ENCODE measurements around the gene QDPR. TPM values are rescaled to one million over a fixed set of nuclear protein-coding genes. Genes with fewer than 3 reads are reported as not detected.

QDPR gene
- total RNA-seq, 4 donors from 2014 or later = 17.2 to 58.7 (median 35.5) TPM

DNA sequence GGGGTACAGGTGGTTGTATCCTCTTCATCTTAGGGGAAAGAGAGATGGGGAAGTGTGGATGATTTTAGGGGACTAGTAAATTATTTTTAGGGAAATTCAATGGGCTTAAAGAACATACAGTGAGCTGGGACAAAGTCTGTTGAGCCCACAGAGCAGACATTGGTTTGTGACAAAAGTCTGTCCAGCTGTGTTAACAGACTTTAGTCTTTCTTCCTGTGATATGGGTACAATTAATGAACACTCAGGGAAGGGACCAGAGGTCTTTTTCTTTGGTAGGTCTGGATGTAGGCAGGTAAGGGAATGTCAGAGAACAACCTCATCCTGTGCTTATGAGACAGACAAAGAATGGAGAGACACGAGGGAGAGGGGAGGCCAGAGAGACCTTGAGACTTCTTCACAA is 5.1 kb upstream of the QDPR start:
- TF ChIP-seq, protein P1, sequence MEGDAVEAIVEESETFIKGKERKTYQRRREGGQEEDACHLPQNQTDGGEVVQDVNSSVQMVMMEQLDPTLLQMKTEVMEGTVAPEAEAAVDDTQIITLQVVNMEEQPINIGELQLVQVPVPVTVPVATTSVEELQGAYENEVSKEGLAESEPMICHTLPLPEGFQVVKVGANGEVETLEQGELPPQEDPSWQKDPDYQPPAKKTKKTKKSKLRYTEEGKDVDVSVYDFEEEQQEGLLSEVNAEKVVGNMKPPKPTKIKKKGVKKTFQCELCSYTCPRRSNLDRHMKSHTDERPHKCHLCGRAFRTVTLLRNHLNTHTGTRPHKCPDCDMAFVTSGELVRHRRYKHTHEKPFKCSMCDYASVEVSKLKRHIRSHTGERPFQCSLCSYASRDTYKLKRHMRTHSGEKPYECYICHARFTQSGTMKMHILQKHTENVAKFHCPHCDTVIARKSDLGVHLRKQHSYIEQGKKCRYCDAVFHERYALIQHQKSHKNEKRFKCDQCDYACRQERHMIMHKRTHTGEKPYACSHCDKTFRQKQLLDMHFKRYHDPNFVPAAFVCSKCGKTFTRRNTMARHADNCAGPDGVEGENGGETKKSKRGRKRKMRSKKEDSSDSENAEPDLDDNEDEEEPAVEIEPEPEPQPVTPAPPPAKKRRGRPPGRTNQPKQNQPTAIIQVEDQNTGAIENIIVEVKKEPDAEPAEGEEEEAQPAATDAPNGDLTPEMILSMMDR (IDR thresholded peaks at IDR 0.05) = no peak
- no peak for ATAC-seq (ENCODE audit: low FRiP score)
- no peak for DNase-seq (ENCODE audit: low spot score)

DNA sequence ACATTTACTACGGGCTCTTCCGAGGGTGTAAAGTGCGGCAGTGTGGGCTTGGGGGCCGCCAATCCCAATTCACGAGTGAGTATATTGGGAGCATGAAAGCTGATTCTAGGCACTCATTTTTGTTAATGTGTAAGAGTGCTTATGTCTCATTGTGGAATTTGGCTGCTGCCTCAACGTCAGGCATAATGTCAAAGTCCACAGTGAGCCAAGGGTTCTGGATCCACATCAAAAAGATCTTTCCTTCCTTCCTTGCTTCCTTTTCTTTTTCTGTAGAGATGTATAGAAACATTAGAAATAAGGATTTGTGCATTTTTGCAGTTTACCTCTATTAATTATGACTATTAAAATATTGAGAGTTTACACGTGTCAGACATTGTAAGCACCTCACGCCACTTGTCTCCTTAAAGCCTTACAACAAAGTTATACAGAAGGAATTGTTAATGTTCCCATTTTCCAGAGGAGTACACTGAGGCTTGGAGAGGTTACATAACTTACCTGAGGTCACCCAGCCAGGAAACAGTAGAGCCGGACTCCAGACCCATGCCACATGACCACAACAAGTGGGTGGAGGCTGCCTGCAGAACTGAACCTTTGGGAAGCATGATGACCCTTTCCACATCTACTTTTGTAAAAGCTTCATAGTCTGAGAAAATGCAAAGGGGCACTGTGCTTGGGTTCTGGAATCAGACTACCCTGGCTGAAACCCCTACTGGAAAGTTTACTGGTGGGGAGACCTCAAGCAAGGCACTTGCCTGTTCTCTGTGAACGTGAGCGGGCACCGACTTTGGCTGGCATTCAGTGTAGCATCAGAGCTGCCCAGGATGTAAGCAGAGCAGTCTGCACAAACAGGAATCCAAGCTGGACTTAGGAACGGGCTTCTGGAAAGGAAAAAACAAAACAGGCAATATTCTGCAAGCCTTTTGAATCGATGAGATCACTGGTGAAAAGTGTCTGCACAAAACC is 3.8 kb upstream of the QDPR start:
- ATAC-seq (ENCODE audit: low FRiP score) = no peak
- TF ChIP-seq, protein P1 (IDR thresholded peaks at IDR 0.05) = no peak
- DNase-seq (ENCODE audit: low spot score) = no peak

DNA sequence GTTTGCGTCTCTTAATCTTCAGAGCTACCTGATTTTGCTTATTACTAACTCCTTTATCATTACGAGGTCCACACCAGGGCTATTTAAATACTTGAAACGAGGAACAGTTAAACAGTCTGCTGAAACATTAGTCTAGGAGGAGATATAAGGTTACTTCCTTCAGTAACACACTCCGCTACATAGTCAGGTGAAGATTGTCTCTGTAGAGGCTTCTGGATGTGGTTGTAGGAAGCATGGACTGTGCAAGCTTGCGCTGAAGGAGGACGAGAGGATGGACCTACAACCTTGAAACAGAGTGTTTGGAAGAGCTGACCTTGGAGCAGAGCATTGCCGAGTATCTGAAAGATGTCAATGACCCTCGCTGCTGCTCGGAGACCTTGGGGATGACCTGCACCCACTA is 3.0 kb upstream of the QDPR start, which contains the start of gene CLRN2:
TSS of gene CLRN2 (plus strand) at position 301 of the 400 bp plus-strand sequence. CDS start 102 bp downstream, outside the sequence.
- ATAC-seq (ENCODE audit: low FRiP score) (no peak), DNase-seq (ENCODE audit: low spot score) (no peak)
- TF ChIP-seq, protein P1 (IDR thresholded peaks at IDR 0.05) = no peak

DNA sequence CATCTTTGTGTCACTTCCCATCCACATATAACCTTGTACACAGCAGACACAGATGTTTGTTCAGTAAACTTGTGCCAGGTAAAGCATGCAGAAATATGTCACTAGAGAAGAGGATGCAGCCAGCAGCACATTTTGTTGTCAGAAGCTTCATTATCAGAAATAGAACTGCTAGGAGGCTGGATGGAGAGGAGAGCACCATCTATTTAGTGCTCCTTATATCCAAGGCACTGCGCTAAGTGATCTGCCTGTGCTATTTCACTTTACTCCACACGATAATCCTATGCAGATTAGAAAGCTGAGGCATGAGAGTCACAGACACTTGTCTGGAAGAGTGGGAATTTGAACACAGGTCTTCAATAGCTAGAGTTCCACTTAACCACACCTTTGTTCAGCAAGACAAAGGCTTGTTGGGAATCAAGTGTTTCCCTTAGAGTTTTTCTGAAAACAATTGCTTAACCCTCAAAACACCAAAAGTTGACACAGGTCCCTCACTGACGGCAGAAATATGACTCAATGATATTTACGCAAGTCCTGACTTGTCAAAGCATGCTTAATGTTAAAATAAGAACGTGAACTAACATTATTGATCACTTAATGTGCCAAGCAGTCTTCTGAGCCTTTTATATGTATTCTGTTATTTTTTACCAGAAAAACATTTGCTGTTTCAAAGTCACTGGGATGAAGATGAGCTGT is 1.2 kb upstream of the QDPR start:
- TF ChIP-seq, protein P1 (IDR thresholded peaks at IDR 0.05) = no peak
- no peak for DNase-seq (ENCODE audit: low spot score)
- ATAC-seq (ENCODE audit: low FRiP score) = no peak

DNA sequence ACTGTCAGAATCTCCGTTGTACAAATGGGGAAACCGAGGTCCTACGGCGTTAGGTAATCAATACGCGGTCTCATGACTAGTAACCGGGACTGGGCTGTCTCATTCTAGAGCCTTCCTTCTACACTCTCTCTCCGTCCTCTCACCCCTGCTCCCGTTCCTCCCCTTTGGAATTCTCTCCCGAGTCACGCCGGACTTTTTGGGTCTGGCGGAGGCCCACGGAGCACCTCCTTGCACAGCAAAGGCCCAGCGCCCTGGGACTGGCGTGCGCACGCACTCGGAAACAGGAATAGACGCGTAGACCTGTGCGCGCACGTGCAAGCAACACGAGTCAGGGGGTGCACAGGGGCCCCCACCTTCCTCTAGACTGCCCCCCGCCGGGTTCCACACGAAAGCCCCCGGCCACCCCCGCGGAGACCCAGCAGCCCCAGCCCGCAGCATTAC is 361 bp downstream of the QDPR start:
- TF ChIP-seq, protein P1 (IDR thresholded peaks at IDR 0.05) = no peak
- DNase-seq (ENCODE audit: low spot score) (peak; percentile 41), ATAC-seq (ENCODE audit: low FRiP score) (peak; percentile 79)

DNA sequence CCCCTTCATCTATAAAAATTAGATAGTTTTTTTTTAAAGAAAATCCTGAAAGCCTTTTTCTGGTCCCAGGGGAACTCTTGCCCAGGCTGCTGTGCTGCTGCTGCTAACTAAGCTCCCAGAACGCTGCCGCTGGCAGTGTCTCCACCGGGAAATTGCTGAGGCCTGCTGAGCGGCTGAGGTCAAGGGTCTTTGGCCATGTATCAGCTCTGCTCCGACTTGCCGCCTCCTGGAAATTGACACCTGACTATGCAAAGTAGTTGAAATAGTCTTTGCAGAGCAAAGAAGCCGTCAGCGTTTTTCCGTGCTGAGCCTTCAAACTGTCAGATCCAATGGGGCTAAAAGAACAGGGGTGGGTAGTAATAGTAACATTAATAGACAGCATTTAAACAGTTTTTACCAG is 839 bp downstream of the QDPR start:
- TF ChIP-seq, protein P1 (IDR thresholded peaks at IDR 0.05) = no peak
- no peak for DNase-seq (ENCODE audit: low spot score)
- no peak for ATAC-seq (ENCODE audit: low FRiP score)
